GM12874 (cell line): ENCODE data around the gene SLIT3.

ENCODE experiments used
- CTCF ChIP-seq: IDR thresholded peaks from 2 replicates; pipeline ENCODE4 v1.5.1; 2011; ENCODE audit warnings: low read depth, mild to moderate bottlenecking, control low read depth, low read length, moderate library complexity; ENCODE audit not compliant: insufficient read depth

The SLIT3 gene

DNA sequence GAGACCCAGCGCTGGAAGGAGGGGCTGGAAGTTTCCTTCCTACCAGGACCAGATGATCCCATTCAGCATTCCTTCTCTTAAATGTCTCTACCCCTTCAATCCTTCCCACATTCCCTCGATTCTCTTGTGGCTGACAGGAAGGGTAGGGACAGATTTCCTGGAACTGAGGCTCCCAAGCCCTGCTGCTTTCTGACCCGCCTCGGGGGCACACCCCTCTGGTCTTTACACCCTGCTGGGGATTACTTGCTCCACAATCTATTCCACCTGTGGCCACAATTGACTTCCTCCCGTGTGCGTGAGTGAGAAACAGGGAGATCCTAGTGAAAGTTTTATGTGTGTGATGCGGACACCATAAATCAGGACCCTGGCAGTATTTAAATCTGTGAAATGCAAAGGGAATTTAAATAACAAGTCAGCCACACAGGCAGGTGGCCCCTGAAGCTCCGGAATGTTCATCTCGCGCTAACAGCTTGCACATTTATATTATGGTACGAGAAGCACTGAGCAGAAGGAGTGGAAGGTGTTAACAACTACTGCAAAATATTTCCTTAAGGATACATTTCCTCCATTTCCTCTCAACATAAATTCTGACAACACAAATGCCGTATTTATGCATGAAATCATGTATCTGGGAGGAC lies 237.5 kb downstream of the SLIT3 start:
- no peak for TF ChIP-seq CTCF

GRCh38 chr5:169062690-169063089 lies 238.2 kb downstream of the SLIT3 start:
- no peak for TF ChIP-seq CTCF

DNA sequence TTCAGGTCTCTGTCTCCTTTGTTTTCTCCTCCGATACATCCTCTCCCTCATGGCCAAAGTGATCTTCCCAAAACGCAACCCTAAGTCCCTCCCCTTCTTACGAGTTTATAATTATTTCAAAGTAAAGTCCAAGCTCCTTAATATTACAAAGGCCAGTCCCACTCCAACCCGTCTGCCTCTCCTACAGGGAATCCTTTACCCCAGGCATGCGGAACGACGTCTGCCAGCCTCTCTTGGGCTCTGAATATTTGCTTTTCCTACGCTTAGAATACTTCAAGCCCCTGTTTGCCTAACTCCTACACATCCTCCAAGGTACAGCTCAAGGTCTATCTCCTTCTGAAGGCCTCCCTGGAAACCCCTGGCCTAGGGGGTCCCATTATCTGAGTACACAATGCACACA lies 246.4 kb downstream of the SLIT3 start:
- no peak for TF ChIP-seq CTCF

- no peak for TF ChIP-seq CTCF
Observed at GRCh38 chr5:169052207-169052606, 248.7 kb downstream of the SLIT3 start.

- no peak for TF ChIP-seq CTCF
Observed at GRCh38 chr5:169051351-169051750, 249.6 kb downstream of the SLIT3 start.

DNA sequence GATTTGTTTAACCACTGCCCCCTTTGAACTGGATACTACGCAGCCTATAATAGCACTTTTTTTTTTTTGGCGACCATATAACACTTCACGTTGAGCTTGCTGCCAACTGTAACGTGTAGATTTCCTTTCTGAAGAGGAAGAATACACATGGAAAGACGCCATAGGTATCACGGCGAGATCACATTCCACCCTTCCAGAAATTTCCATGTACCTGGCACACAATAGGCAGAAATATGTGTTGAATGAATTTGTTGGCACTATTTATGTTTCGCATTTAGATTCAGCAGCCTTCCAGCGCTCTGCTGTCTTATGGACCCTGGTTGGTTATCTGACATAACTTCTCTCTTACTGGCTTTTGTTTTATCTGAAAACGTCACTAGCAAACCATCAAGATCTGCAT lies 250.3 kb downstream of the SLIT3 start:
- no peak for TF ChIP-seq CTCF

- TF ChIP-seq CTCF = no peak
Observed at GRCh38 chr5:169050146-169050571, 250.8 kb downstream of the SLIT3 start.

GRCh38 chr5:169049712-169050111 lies 251.2 kb downstream of the SLIT3 start:
- TF ChIP-seq CTCF = no peak
